Stimulated activated memory B cell treated with anti-CD40 and anti-IgM and Interleukin-4, amounts not matched to agents 10 μg/mL and 1 μg/mL and 100 μg/mL, for 72 hours (primary cell): Measurements from ENCODE around the gene IQCM.
"Not testable (repeated sequence)": the region's sequence is repeated elsewhere in the genome, so short reads cannot be mapped to it uniquely, and the experiment has no call there.

Experiments used
- ATAC-seq: fragments of 150-1000 bp; cut with Tn5 transposase; 2 replicates; pipeline ENCODE4 v1.10.0; 2021
- H3K27ac Mint-ChIP-seq: one replicate; pipeline ENCODE4 v1.8.0; 2022; ENCODE audit warnings: mild to moderate bottlenecking, mixed read lengths
- H3K27me3 Mint-ChIP-seq: one replicate; pipeline ENCODE4 v1.8.0; 2022; ENCODE audit warnings: mixed read lengths
- H3K36me3 Mint-ChIP-seq: one replicate; pipeline ENCODE4 v1.8.0; 2022; ENCODE audit warnings: mixed read lengths
- H3K4me1 Mint-ChIP-seq: one replicate; pipeline ENCODE4 v1.8.0; 2022; ENCODE audit warnings: mixed read lengths
- H3K4me3 Mint-ChIP-seq: one replicate; pipeline ENCODE4 v1.8.0; 2022; ENCODE audit warnings: mild to moderate bottlenecking, moderate library complexity, mixed read lengths
- H3K9me3 Mint-ChIP-seq: one replicate; pipeline ENCODE4 v1.8.0; 2022; ENCODE audit warnings: mixed read lengths

IQCM gene

GRCh38 chr4:149409555-149409962 is 406.1 kb downstream of the IQCM start:
- H3K4me1 Mint-ChIP-seq = no peaks in the 10 kb centered on the region
- H3K4me3 Mint-ChIP-seq = no peak overlapping the region
- H3K27me3 Mint-ChIP-seq = no peaks in the 10 kb centered on the region
- no peak overlapping the region for H3K27ac Mint-ChIP-seq
- peaks cover 6% of the 10 kb centered on the region for H3K9me3 Mint-ChIP-seq
- ATAC-seq = no peak
- H3K36me3 Mint-ChIP-seq = no peaks in the 10 kb centered on the region

GRCh38 chr4:149409146-149409545 is 406.5 kb downstream of the IQCM start:
- Mint-ChIP-seq H3K9me3 (peaks cover 6% of the 10 kb centered on the region), H3K27me3 (no peaks in the 10 kb centered on the region), H3K4me1 (no peaks in the 10 kb centered on the region), H3K36me3 (no peaks in the 10 kb centered on the region), H3K4me3 (no peak overlapping the region), H3K27ac (no peak overlapping the region)
- ATAC-seq = no peak

- no peak overlapping the region for H3K27ac Mint-ChIP-seq
- no peak overlapping the region for H3K4me3 Mint-ChIP-seq
- no peaks in the 10 kb centered on the region for H3K27me3 Mint-ChIP-seq
- no peaks in the 10 kb centered on the region for H3K4me1 Mint-ChIP-seq
- no peaks in the 10 kb centered on the region for H3K36me3 Mint-ChIP-seq
- H3K9me3 Mint-ChIP-seq = peaks cover 8% of the 10 kb centered on the region
- no peak for ATAC-seq
Measured at GRCh38 chr4:149404143-149404542, 411.5 kb downstream of the IQCM start.

GRCh38 chr4:149403081-149403480 is 412.6 kb downstream of the IQCM start:
- Mint-ChIP-seq H3K4me3 (no peak overlapping the region), H3K27ac (no peak overlapping the region), H3K27me3 (no peaks in the 10 kb centered on the region), H3K4me1 (no peaks in the 10 kb centered on the region), H3K36me3 (no peaks in the 10 kb centered on the region), H3K9me3 (peaks cover 11% of the 10 kb centered on the region)
- ATAC-seq = no peak

GRCh38 chr4:149398993-149399392 is 416.6 kb downstream of the IQCM start:
- no peaks in the 10 kb centered on the region for H3K4me1 Mint-ChIP-seq
- H3K4me3 Mint-ChIP-seq = no peak overlapping the region
- peaks cover 7% of the 10 kb centered on the region for H3K9me3 Mint-ChIP-seq
- no peaks in the 10 kb centered on the region for H3K36me3 Mint-ChIP-seq
- ATAC-seq = no peak
- no peak overlapping the region for H3K27ac Mint-ChIP-seq
- no peaks in the 10 kb centered on the region for H3K27me3 Mint-ChIP-seq

GRCh38 chr4:149370785-149371420 is 444.7 kb downstream of the IQCM start:
- Mint-ChIP-seq H3K27ac (no peak overlapping the region), H3K4me3 (no peak overlapping the region), H3K36me3 (no peaks in the 10 kb centered on the region), H3K9me3 (peaks cover 3% of the 10 kb centered on the region), H3K4me1 (no peaks in the 10 kb centered on the region), H3K27me3 (no peaks in the 10 kb centered on the region)
- ATAC-seq = no peak

- Mint-ChIP-seq H3K27me3 (no peaks in the 10 kb centered on the region), H3K4me1 (no peaks in the 10 kb centered on the region), H3K36me3 (no peaks in the 10 kb centered on the region), H3K27ac (no peak overlapping the region), H3K4me3 (no peak overlapping the region), H3K9me3 (peaks cover 3% of the 10 kb centered on the region)
- ATAC-seq = no peak
Measured at GRCh38 chr4:149370002-149370401, 445.6 kb downstream of the IQCM start.

- Mint-ChIP-seq H3K9me3 (peaks cover 5% of the 10 kb centered on the region), H3K4me3 (no peak overlapping the region), H3K27me3 (no peaks in the 10 kb centered on the region), H3K4me1 (no peaks in the 10 kb centered on the region), H3K27ac (no peak overlapping the region), H3K36me3 (no peaks in the 10 kb centered on the region)
- no peak for ATAC-seq
Measured at GRCh38 chr4:149353241-149353640, 462.4 kb downstream of the IQCM start.

- Mint-ChIP-seq H3K27ac (no peak overlapping the region), H3K9me3 (peaks cover 3% of the 10 kb centered on the region), H3K4me1 (no peaks in the 10 kb centered on the region), H3K27me3 (no peaks in the 10 kb centered on the region), H3K36me3 (no peaks in the 10 kb centered on the region), H3K4me3 (no peak overlapping the region)
- no peak for ATAC-seq
Measured at GRCh38 chr4:149349541-149349940, 466.1 kb downstream of the IQCM start.

GRCh38 chr4:149347139-149347538 is 468.5 kb downstream of the IQCM start:
- no peaks in the 10 kb centered on the region for H3K9me3 Mint-ChIP-seq
- H3K4me1 Mint-ChIP-seq = no peaks in the 10 kb centered on the region
- no peak for ATAC-seq
- no peak overlapping the region for H3K27ac Mint-ChIP-seq
- H3K27me3 Mint-ChIP-seq = no peaks in the 10 kb centered on the region
- H3K4me3 Mint-ChIP-seq = no peak overlapping the region
- no peaks in the 10 kb centered on the region for H3K36me3 Mint-ChIP-seq

GRCh38 chr4:149345424-149345823 is 470.2 kb downstream of the IQCM start:
- Mint-ChIP-seq H3K36me3 (no peaks in the 10 kb centered on the region), H3K4me3 (no peak overlapping the region), H3K4me1 (no peaks in the 10 kb centered on the region), H3K27ac (no peak overlapping the region), H3K27me3 (no peaks in the 10 kb centered on the region), H3K9me3 (no peaks in the 10 kb centered on the region)
- no peak for ATAC-seq

GRCh38 chr4:149344436-149344835 is 471.2 kb downstream of the IQCM start:
- H3K36me3 Mint-ChIP-seq = no peaks in the 10 kb centered on the region
- H3K4me1 Mint-ChIP-seq = no peaks in the 10 kb centered on the region
- no peak overlapping the region for H3K4me3 Mint-ChIP-seq
- ATAC-seq = no peak
- H3K9me3 Mint-ChIP-seq = peaks cover 2% of the 10 kb centered on the region
- H3K27ac Mint-ChIP-seq = no peak overlapping the region
- no peaks in the 10 kb centered on the region for H3K27me3 Mint-ChIP-seq

GRCh38 chr4:149343614-149344013 is 472.0 kb downstream of the IQCM start:
- peaks cover 5% of the 10 kb centered on the region for H3K9me3 Mint-ChIP-seq
- H3K27ac Mint-ChIP-seq = no peak overlapping the region
- no peak for ATAC-seq
- H3K4me3 Mint-ChIP-seq = no peak overlapping the region
- H3K36me3 Mint-ChIP-seq = no peaks in the 10 kb centered on the region
- no peaks in the 10 kb centered on the region for H3K27me3 Mint-ChIP-seq
- H3K4me1 Mint-ChIP-seq = no peaks in the 10 kb centered on the region

- ATAC-seq, H3K27ac Mint-ChIP-seq, H3K4me1 Mint-ChIP-seq, H3K36me3 Mint-ChIP-seq, H3K4me3 Mint-ChIP-seq, H3K27me3 Mint-ChIP-seq, H3K9me3 Mint-ChIP-seq: not testable (repeated sequence)
Measured at GRCh38 chr4:149341117-149341516, 474.5 kb downstream of the IQCM start.

GRCh38 chr4:149328161-149328560 is 487.5 kb downstream of the IQCM start:
- no peaks in the 10 kb centered on the region for H3K27me3 Mint-ChIP-seq
- H3K9me3 Mint-ChIP-seq = peaks cover 7% of the 10 kb centered on the region
- H3K36me3 Mint-ChIP-seq = no peaks in the 10 kb centered on the region
- no peaks in the 10 kb centered on the region for H3K4me1 Mint-ChIP-seq
- H3K4me3 Mint-ChIP-seq = no peak overlapping the region
- ATAC-seq = no peak
- H3K27ac Mint-ChIP-seq = no peak overlapping the region

GRCh38 chr4:149322203-149322602 is 493.4 kb downstream of the IQCM start:
- Mint-ChIP-seq H3K4me3 (no peak overlapping the region), H3K4me1 (no peaks in the 10 kb centered on the region), H3K27me3 (no peaks in the 10 kb centered on the region), H3K36me3 (no peaks in the 10 kb centered on the region), H3K9me3 (peaks cover 16% of the 10 kb centered on the region), H3K27ac (no peak overlapping the region)
- ATAC-seq = no peak

- Mint-ChIP-seq H3K27me3 (no peaks in the 10 kb centered on the region), H3K4me1 (no peaks in the 10 kb centered on the region), H3K27ac (no peak overlapping the region), H3K4me3 (no peak overlapping the region), H3K36me3 (no peaks in the 10 kb centered on the region), H3K9me3 (peaks cover 16% of the 10 kb centered on the region)
- no peak for ATAC-seq
Measured at GRCh38 chr4:149321438-149321837, 494.2 kb downstream of the IQCM start.
